GM12874 (cell line): Measurements from ENCODE around the gene MED15.

Experiments
- CTCF ChIP-seq: IDR thresholded peaks from 2 replicates; pipeline ENCODE4 v1.5.1; 2011; ENCODE audit warnings: low read depth, mild to moderate bottlenecking, control low read depth, low read length, moderate library complexity; ENCODE audit not compliant: insufficient read depth

MED15 gene

GRCh38 chr22:20531154-20531403 is 23.7 kb downstream of the MED15 start:
- TF ChIP-seq CTCF = no peak

GRCh38 chr22:20531404-20532201 is 24.2 kb downstream of the MED15 start:
- TF ChIP-seq CTCF = no peak

- TF ChIP-seq CTCF = no peak
These were observed 25.0 kb downstream of the MED15 start for GRCh38 chr22:20532256-20532993.

- TF ChIP-seq CTCF = no peak
These were observed 25.9 kb downstream of the MED15 start for GRCh38 chr22:20533095-20533878.

- TF ChIP-seq CTCF = no peak
These were observed 26.5 kb downstream of the MED15 start for GRCh38 chr22:20533879-20534265.

GRCh38 chr22:20536590-20537324 is 29.3 kb downstream of the MED15 start:
- no peak for TF ChIP-seq CTCF

GRCh38 chr22:20537325-20537756 is 29.9 kb downstream of the MED15 start:
- no peak for TF ChIP-seq CTCF
